Activated naive CD4-positive, alpha-beta T cell treated with anti-CD3 and anti-CD28 coated beads, Interleukin-2, amount 10 ng/mL, durations not matched to agents 7 days and 5 days (primary cell): Measurements from ENCODE around the gene MAN2C1.
A peak's percentile ranks its signal among the peaks of the same experiment; 100 is the strongest.
"Not testable (repeated sequence)": the region's sequence is repeated elsewhere in the genome, so short reads cannot be mapped to it uniquely, and the experiment has no call there.

Experiments
- CTCF ChIA-PET: fragments of 350-600 bp; sonication (Branson Sonifier 250); formaldehyde crosslinking; loops from one replicate; lab custom pipeline; 2021; ENCODE audit warnings: antibody characterized with exemption; lab: Charles Lee
- DNase-seq: peaks from one replicate; pipeline ENCODE4 v3.0.0-alpha.2; 2020
- H3K27ac Mint-ChIP-seq: one replicate; pipeline ENCODE4 v1.8.0; 2021; ENCODE audit warnings: mild to moderate bottlenecking, moderate library complexity, mixed read lengths
- H3K27me3 Mint-ChIP-seq: one replicate; pipeline ENCODE4 v1.8.0; 2021; ENCODE audit warnings: mild to moderate bottlenecking, mixed read lengths
- H3K36me3 Mint-ChIP-seq: one replicate; pipeline ENCODE4 v1.8.0; 2021; ENCODE audit warnings: mixed read lengths
- H3K4me1 Mint-ChIP-seq: one replicate; pipeline ENCODE4 v1.8.0; 2021; ENCODE audit warnings: mixed read lengths
- H3K4me3 Mint-ChIP-seq: one replicate; pipeline ENCODE4 v1.8.0; 2021; ENCODE audit warnings: mild to moderate bottlenecking, moderate library complexity, mixed read lengths
- H3K9me3 Mint-ChIP-seq: one replicate; pipeline ENCODE4 v1.8.0; 2021; ENCODE audit warnings: mixed read lengths

Gene MAN2C1

GRCh38 chr15:75356517-75356916 lies 11.9 kb downstream of the MAN2C1 start:
- CTCF ChIA-PET, result interaction anchor here (3.1 kb wide), 1 partner anchor 11 kb away, joined by 13 read pairs; the partner anchor contains the start of gene MAN2C1

DNA sequence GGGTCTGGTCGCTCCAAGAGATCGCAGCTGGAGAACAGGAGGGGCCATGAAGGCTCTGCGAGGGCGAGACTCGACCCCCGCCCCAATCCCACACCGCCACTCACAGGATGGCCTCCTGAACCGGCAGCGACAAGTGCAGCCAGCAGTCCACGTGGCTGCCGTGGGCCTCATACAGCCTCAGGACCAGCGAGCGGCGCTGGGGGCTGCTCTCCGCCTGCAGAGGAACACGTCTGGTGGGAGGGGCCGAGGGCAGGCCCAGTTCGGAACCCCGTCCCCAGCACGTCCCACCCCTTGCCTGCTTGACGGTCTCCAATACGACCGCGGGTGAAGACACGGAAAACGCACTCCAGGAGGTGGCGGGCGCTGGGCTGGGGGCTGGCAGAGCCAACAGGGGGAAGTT lies 12.4 kb downstream of the MAN2C1 start:
- H3K36me3 Mint-ChIP-seq, result peaks cover 27% of the 10 kb centered on the region
- H3K4me1 Mint-ChIP-seq, result peaks cover 6% of the 10 kb centered on the region

More at GRCh38 chr15:75356517-75356916, 11.9 kb downstream of the MAN2C1 start:
- DNase-seq, result no peak
- Mint-ChIP-seq H3K36me3 (peaks cover 23% of the 10 kb centered on the region), H3K4me3 (no peak overlapping the region), H3K9me3 (no peaks in the 10 kb centered on the region), H3K27me3 (no peaks in the 10 kb centered on the region), H3K4me1 (peaks cover 3% of the 10 kb centered on the region), H3K27ac (no peak overlapping the region)

GRCh38 chr15:75355369-75355768 lies 13.0 kb downstream of the MAN2C1 start:
- Mint-ChIP-seq H3K9me3 (peaks cover 10% of the 10 kb centered on the region), H3K4me1 (peaks cover 10% of the 10 kb centered on the region), H3K36me3 (peaks cover 31% of the 10 kb centered on the region), H3K27me3 (no peaks in the 10 kb centered on the region), H3K27ac (no peak overlapping the region), H3K4me3 (no peak overlapping the region)
- no peak for DNase-seq
- CTCF ChIA-PET, result interaction anchor here (3.1 kb wide), 1 partner anchor 13 kb away, joined by 13 read pairs; the partner anchor contains the start of gene MAN2C1

More for the DNA sequence above, 12.4 kb downstream of the MAN2C1 start:
- CTCF ChIA-PET, result interaction anchor here (3.1 kb wide), 1 partner anchor 12 kb away, joined by 13 read pairs; the partner anchor contains the start of gene MAN2C1
- H3K27ac Mint-ChIP-seq, result no peak overlapping the region
- H3K4me3 Mint-ChIP-seq, result no peak overlapping the region
- no peaks in the 10 kb centered on the region for H3K27me3 Mint-ChIP-seq
- H3K9me3 Mint-ChIP-seq, result peaks cover 3% of the 10 kb centered on the region
- no peak for DNase-seq

- peaks cover 6% of the 10 kb centered on the region for H3K27me3 Mint-ChIP-seq
Measured at GRCh38 chr15:75354454-75354853, 14.0 kb downstream of the MAN2C1 start.

DNA sequence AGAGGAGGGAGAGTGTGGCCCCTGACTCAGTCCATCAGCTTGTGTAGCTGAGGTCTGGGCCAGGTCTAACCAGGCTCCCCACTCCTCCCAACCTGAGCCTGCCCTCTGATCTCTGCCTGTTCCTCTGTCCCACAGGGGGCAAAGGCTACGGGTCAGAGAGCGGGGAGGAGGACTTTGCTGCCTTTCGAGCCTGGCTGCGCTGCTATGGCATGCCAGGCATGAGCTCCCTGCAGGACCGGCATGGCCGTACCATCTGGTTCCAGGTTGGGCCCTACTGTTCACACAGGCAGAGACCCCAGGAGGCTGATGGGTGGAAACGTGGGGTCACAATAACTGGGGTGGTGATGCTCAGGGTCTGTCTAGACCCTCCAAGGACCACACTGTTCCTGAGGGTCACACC lies 14.8 kb downstream of the MAN2C1 start:
- peaks cover 18% of the 10 kb centered on the region for H3K9me3 Mint-ChIP-seq
- CTCF ChIA-PET, result interaction anchor here (0.5 to 2.5 kb wide), 2 partner anchors 14 to 278 kb away, joined by 3 to 12 read pairs; partner anchors contain the start of gene MAN2C1
- no peak overlapping the region for H3K27ac Mint-ChIP-seq
- peaks cover 40% of the 10 kb centered on the region for H3K36me3 Mint-ChIP-seq
- H3K4me3 Mint-ChIP-seq, result no peak overlapping the region
- DNase-seq, result no peak
- peaks cover 13% of the 10 kb centered on the region for H3K27me3 Mint-ChIP-seq
- H3K4me1 Mint-ChIP-seq, result peaks cover 24% of the 10 kb centered on the region

More at GRCh38 chr15:75354454-75354853, 14.0 kb downstream of the MAN2C1 start:
- H3K4me1 Mint-ChIP-seq, result peaks cover 19% of the 10 kb centered on the region
- H3K27ac Mint-ChIP-seq, result no peak overlapping the region
- no peak for DNase-seq
- CTCF ChIA-PET, result interaction anchor here (2.5 to 3.1 kb wide), 2 partner anchors 13 kb away, joined by 12 to 13 read pairs; partner anchors contain the start of gene MAN2C1
- no peak overlapping the region for H3K4me3 Mint-ChIP-seq
- H3K9me3 Mint-ChIP-seq, result peaks cover 18% of the 10 kb centered on the region
- H3K36me3 Mint-ChIP-seq, result peaks cover 38% of the 10 kb centered on the region

DNA sequence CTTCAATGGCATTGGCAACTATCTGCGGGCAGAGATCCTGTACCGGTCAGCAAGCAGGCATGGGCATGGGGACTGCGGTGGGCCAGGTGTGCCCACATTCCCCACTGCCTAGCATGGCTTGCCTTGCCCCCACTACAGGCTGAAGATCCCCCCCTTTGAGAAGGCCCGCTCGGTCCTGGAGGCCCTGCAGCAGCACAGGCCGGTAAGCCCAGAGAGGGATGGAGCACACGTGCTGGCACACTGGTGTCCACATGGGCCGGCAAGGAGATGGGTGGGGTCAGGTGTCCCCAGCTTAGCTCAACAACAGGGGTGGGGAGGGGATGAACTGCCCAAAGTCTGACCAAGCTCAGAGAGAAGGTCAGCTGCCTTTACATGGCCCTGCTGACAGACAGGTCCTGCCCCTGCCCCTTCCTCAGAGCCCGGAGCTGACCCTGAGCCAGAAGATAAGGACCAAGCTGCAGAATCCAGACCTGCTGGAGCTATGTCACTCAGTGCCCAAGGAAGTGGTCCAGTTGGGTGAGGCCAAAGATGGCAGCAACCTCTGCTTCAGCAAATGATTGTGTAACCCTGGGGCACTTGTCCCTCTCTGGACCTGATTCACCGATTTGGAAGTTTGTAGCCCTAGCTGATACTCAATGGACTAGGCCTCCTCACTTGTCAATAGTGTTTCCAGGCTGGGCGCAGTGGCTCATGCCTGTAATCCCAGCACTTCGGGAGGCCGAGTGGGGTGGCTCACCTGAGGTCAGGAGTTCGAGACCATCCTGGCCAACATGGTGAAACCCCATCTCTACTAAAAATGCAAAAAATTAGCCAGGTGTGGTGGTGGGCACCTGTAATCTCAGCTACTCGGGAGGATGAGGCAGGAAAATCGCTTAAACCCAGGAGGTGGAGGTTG lies 16.0 kb downstream of the MAN2C1 start:
- peaks cover 43% of the 10 kb centered on the region for H3K36me3 Mint-ChIP-seq
- H3K27me3 Mint-ChIP-seq, result peaks cover 22% of the 10 kb centered on the region
- H3K27ac Mint-ChIP-seq, result no peak overlapping the region
- no peak for DNase-seq
- H3K9me3 Mint-ChIP-seq, result peaks cover 19% of the 10 kb centered on the region
- CTCF ChIA-PET, result interaction anchor here (2.5 kb wide), 1 partner anchor 15 kb away, joined by 12 read pairs; the partner anchor contains the start of gene MAN2C1
- no peak overlapping the region for H3K4me3 Mint-ChIP-seq
- peaks cover 30% of the 10 kb centered on the region for H3K4me1 Mint-ChIP-seq

DNA sequence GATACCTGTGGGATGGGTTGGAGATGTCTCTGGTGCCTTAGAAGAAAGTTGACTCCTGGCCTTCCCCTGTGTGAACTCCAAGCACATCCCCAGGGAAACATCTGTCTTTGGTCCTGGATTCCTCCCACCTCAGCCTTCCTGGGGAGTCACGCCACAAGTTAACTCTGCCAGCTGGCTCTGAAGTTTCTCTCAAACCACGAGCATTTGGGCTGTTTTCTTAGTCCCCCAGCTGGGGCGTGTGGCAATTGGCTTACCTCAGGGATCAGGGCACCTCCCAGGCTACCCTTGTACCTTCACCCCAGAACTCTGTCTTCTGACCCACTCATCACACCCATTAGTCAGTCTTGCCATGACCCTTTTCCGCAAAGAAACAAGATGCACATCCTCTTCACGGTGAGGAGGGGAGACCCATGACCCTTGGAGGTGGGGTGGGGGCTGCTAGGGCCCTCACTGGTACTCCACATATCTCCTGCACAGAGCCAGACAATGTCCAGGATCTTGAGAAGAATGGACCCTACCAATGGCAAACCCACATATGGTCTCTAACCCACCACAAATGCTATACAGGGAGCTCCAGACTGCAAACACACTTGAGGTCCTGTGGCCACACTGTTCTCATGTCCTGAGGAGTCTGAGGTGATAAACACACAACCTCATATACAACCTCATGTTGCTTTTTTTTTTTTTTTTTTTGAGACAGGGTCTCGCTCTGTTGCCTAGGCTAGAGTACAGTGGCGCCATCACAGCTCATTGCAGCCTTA lies 17.6 kb downstream of the MAN2C1 start:
- H3K9me3 Mint-ChIP-seq, result peaks cover 19% of the 10 kb centered on the region
- CTCF ChIA-PET, result interaction anchor here (1.4 kb wide), 1 partner anchor 17 kb away, joined by 4 read pairs; no protein-coding TSS in a partner anchor
- no peak overlapping the region for H3K4me3 Mint-ChIP-seq
- H3K27me3 Mint-ChIP-seq, result peaks cover 37% of the 10 kb centered on the region
- H3K36me3 Mint-ChIP-seq, result peaks cover 45% of the 10 kb centered on the region
- peak overlapping the region; percentile 99 for H3K27ac Mint-ChIP-seq
- no peak for DNase-seq
- peaks cover 40% of the 10 kb centered on the region for H3K4me1 Mint-ChIP-seq

DNA sequence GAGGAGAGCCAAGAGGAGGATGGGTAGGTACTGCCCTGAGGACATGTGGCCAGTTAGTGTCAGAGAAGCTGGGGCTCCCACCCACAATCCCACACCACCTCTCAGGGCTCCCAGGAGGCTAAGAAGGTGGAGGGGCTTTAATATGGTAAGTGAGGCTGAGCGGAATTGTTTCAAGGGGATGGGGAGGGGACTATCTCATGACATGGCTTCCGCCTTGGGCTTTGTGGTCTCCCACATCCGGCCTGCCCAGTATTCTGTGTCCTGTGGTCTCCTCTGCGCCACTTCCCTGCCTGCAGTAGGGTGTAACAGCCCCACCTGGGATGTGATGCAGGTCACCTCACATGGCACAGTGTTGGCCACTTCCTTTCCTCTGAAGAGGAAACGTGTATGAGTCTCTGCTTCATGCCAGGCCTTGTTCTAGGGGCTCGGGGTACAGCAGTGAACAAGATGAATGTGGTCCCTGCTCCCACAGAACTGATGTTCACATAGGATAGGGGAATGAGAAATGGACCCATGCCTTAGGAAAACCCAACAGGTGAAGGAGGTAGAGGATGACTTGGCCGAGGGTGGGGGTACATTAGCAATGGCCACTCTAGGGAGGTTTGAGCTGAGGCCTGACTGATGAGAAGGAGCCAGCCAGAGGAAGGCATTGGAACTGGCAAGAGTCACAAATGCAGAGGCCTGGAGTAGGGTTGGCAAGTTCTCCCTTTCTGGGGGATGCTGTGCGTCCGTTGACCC lies 18.4 kb downstream of the MAN2C1 start:
- Mint-ChIP-seq H3K36me3 (peaks cover 44% of the 10 kb centered on the region), H3K4me3 (peak overlapping the region; percentile 54), H3K27ac (peak overlapping the region; percentile 99), H3K9me3 (peaks cover 19% of the 10 kb centered on the region), H3K27me3 (peaks cover 43% of the 10 kb centered on the region), H3K4me1 (peaks cover 40% of the 10 kb centered on the region)
- CTCF ChIA-PET, result interaction anchor here (1.4 kb wide), 1 partner anchor 18 kb away, joined by 4 read pairs; no protein-coding TSS in a partner anchor
- DNase-seq, result peak; percentile 93

GRCh38 chr15:75349351-75349669 lies 19.1 kb downstream of the MAN2C1 start:
- not testable (repeated sequence) for H3K4me3 Mint-ChIP-seq, DNase-seq
- Mint-ChIP-seq H3K27me3 (peaks cover 43% of the 10 kb centered on the region), H3K4me1 (peaks cover 40% of the 10 kb centered on the region), H3K36me3 (peaks cover 44% of the 10 kb centered on the region), H3K9me3 (peaks cover 19% of the 10 kb centered on the region), H3K27ac (peak overlapping the region; percentile 99)
- CTCF ChIA-PET, result interaction anchor here (0.7 to 1.5 kb wide), 2 partner anchors 18 to 292 kb away, joined by 3 read pairs; no protein-coding TSS in a partner anchor

DNA sequence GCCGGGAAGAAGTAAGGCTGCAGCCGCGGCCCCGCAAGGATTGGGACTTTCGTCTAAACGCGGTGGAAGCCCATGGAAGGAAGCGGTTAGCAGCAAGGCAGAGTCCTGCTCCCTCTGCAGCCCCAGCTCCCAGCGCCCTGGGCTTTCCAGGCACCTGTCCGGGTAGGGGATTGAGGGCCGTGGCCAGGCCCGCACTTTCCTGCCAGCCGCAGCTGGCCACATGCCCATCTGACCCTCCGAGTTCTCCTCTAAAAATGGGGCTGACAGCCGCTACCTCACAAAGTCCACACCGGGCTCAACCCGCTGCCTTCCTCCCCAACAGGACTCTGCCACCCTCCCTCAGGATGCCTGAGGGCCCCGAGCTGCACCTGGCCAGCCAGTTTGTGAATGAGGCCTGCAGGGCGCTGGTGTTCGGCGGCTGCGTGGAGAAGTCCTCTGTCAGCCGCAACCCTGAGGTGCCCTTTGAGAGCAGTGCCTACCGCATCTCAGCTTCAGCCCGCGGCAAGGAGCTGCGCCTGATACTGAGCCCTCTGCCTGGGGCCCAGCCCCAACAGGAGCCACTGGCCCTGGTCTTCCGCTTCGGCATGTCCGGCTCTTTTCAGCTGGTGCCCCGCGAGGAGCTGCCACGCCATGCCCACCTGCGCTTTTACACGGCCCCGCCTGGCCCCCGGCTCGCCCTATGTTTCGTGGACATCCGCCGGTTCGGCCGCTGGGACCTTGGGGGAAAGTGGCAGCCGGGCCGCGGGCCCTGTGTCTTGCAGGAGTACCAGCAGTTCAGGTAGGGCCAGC lies 19.7 kb downstream of the MAN2C1 start:
- DNase-seq, result no peak
- peaks cover 45% of the 10 kb centered on the region for H3K27me3 Mint-ChIP-seq
- H3K4me3 Mint-ChIP-seq, result peak overlapping the region; percentile 52
- peaks cover 44% of the 10 kb centered on the region for H3K36me3 Mint-ChIP-seq
- H3K9me3 Mint-ChIP-seq, result peaks cover 19% of the 10 kb centered on the region
- H3K4me1 Mint-ChIP-seq, result peaks cover 40% of the 10 kb centered on the region
- H3K27ac Mint-ChIP-seq, result peak overlapping the region; percentile 99
- CTCF ChIA-PET, result interaction anchor here (0.5 to 1.5 kb wide), 3 partner anchors 19 to 292 kb away, joined by 3 read pairs; no protein-coding TSS in a partner anchor

GRCh38 chr15:75348034-75348561 lies 20.3 kb downstream of the MAN2C1 start:
- no peak for DNase-seq
- peaks cover 19% of the 10 kb centered on the region for H3K9me3 Mint-ChIP-seq
- H3K27me3 Mint-ChIP-seq, result peaks cover 46% of the 10 kb centered on the region
- CTCF ChIA-PET, result interaction anchor here (0.5 to 1.5 kb wide), 2 partner anchors 19 to 282 kb away, joined by 3 read pairs; no protein-coding TSS in a partner anchor
- peak overlapping the region; percentile 75 for H3K27ac Mint-ChIP-seq
- H3K4me3 Mint-ChIP-seq, result peak overlapping the region; percentile 52
- peaks cover 40% of the 10 kb centered on the region for H3K4me1 Mint-ChIP-seq
- peaks cover 41% of the 10 kb centered on the region for H3K36me3 Mint-ChIP-seq
